DND-41 (cell line): Measurements from ENCODE around the gene RAF1.

Experiments used
- CTCF ChIP-seq: IDR thresholded peaks from 2 replicates; pipeline ENCODE4 v1.5.1; 2012; ENCODE audit warnings: borderline replicate concordance, low read length, moderate library complexity, mild to moderate bottlenecking; ENCODE audit not compliant: poor library complexity, severe bottlenecking; ENCODE audit errors: extremely low read depth
- EZH2 ChIP-seq: IDR thresholded peaks from 3 replicates; pipeline ENCODE4 v1.6.1; 2012; ENCODE audit warnings: borderline replicate concordance, low read depth, mild to moderate bottlenecking, moderate library complexity, low read length, inconsistent platforms; ENCODE audit not compliant: severe bottlenecking

GRCh38 chr3:12644331-12644937 lies 19.5 kb downstream of the RAF1 start:
- TF ChIP-seq CTCF: no peak
- no peak for TF ChIP-seq EZH2
